Regular cardiac myocyte (primary cell): Measurements from ENCODE around the gene CFAP77. TPM values are rescaled to one million over a fixed set of nuclear protein-coding genes. Genes with fewer than 3 reads are reported as not detected.

Source experiments
- total RNA-seq: library from RNA; depleted of rRNA; stranded (reverse); fragments of >200 nt; gene quantifications from 2 replicates; pipeline ENCODE4 v1.2.3, GENCODE V29; 2014

CFAP77 gene
- total RNA-seq = not detected in 2 replicates

GRCh38 chr9:132409828-132410528, at the start of gene CFAP77:
Gene CFAP77 (plus strand): TSS chr9:132410211. CDS start chr9:132410272, 61 bp downstream.

GRCh38 chr9:132406554-132407122, 3.4 kb upstream of the CFAP77 start, which contains the start of gene TTF1:
Gene TTF1 (minus strand): TSS chr9:132406840. CDS start chr9:132402821, 4,019 bp downstream.

GRCh38 chr9:132582276-132582785, 172.3 kb downstream of the CFAP77 start, which contains the start of gene BARHL1:
Gene BARHL1 (plus strand): TSS chr9:132582606. CDS start chr9:132582798, 192 bp downstream.

Other genes with a start within 250 kb of the CFAP77 start
- gene NTNG2, start 248.2 kb upstream of the CFAP77 start, total RNA-seq = 0.96 and 2.8 TPM in 2 replicates
- 61.5 and 73.3 TPM in 2 replicates for gene SETX, start 55.2 kb upstream of the CFAP77 start, total RNA-seq
- 9.9 and 12.3 TPM in 2 replicates for gene TTF1, start 3.4 kb upstream of the CFAP77 start, total RNA-seq
- gene BARHL1, start 172.4 kb downstream of the CFAP77 start, total RNA-seq = not detected in 2 replicates